HepG2 (cell line): ENCODE results near the gene GLYR1. TPM values are rescaled to one million over a fixed set of nuclear protein-coding genes. Genes with fewer than 3 reads are reported as not detected.

Experiments used
- E2F1 ChIP-seq: sonication (generic); formaldehyde crosslinking; IDR thresholded peaks from 2 replicates; pipeline ENCODE4 v1.5.0; 2020; ENCODE audit warnings: missing genetic modification reagents
- NFYB ChIP-seq: sonication (generic); formaldehyde crosslinking; IDR thresholded peaks from 2 replicates; pipeline ENCODE4 v1.4.0; 2020; ENCODE audit warnings: missing genetic modification reagents
- SKI ChIP-seq: fragments of 450-650 bp; IDR thresholded peaks from one replicate; pipeline ENCODE4 v1.6.1; 2018; ENCODE audit warnings: mild to moderate bottlenecking; ENCODE audit not compliant: partially characterized antibody
- SNAPC5 ChIP-seq: sonication (generic); formaldehyde crosslinking; IDR thresholded peaks from 2 replicates; pipeline ENCODE4 v1.8.1; 2023; ENCODE audit warnings: mild to moderate bottlenecking, missing genetic modification reagents, borderline replicate concordance
- ZBTB34 ChIP-seq: sonication (generic); formaldehyde crosslinking; IDR thresholded peaks from 2 replicates; pipeline ENCODE4 v1.8.0; 2022; ENCODE audit warnings: mild to moderate bottlenecking, missing genetic modification reagents
- ZBTB49 ChIP-seq: sonication (generic); formaldehyde crosslinking; IDR thresholded peaks from 2 replicates; pipeline ENCODE4 v1.4.0; 2020; ENCODE audit warnings: missing genetic modification reagents, borderline replicate concordance
- ZKSCAN1 ChIP-seq: fragments of 150-350 bp; IDR thresholded peaks from 2 replicates; pipeline ENCODE4 v1.6.1; 2014; ENCODE audit warnings: low read length
- ZNF329 ChIP-seq: sonication (generic); formaldehyde crosslinking; IDR thresholded peaks from 2 replicates; pipeline ENCODE4 v1.9.0; 2021; ENCODE audit warnings: low read depth, mild to moderate bottlenecking, missing genetic modification reagents
- ZNF333 ChIP-seq: sonication (generic); formaldehyde crosslinking; IDR thresholded peaks from 2 replicates; pipeline ENCODE4 v1.4.0; 2020; ENCODE audit warnings: mild to moderate bottlenecking, missing genetic modification reagents, borderline replicate concordance
- ZNF605 ChIP-seq: sonication (generic); formaldehyde crosslinking; IDR thresholded peaks from 2 replicates; pipeline ENCODE4 v1.8.0; 2022; ENCODE audit warnings: mild to moderate bottlenecking, missing genetic modification reagents
- polyA plus RNA-seq, 8 experiments: library from polyadenylated mRNA; depleted of rRNA in 3 of 8; stranded (reverse) in 7 of 8; unstranded in 1 of 8; fragments of >200 nt; fragmentation: Illumina TruSeq in 4 of 8; extraction: Trizol in 4 of 8; gene quantifications; 2 replicates each; pipeline versions ENCODE4 v1.2.1 to v1.2.3, GENCODE V29; 2011 to 2016; ENCODE audit warnings: low read depth in 4 of 8, missing spikeins in 1 of 8, mixed read lengths in 1 of 8; ENCODE audit not compliant: insufficient read depth in 1 of 8
- total RNA-seq, 5 experiments: library from RNA; depleted of rRNA; stranded (reverse); fragments of >200 nt; fragmentation: Illumina TruSeq; extraction: Trizol; gene quantifications; 2 replicates each; pipeline ENCODE4 v1.2.3, GENCODE V29; 2016; ENCODE audit warnings: low read depth in 1 of 5

The GLYR1 gene
- total and polyA plus RNA-seq, 2 of the 13 experiments (the other 11 are each of a cell fraction or from before 2014, with no cell fraction given), result 28.3 to 48.7 TPM

- TF ChIP-seq E2F1 (CRISPR knock-in tag) (no peak), SKI (no peak), ZBTB49 (no peak), ZNF329 (CRISPR knock-in tag) (no peak), ZKSCAN1 (no peak), ZNF333 (no peak), ZNF605 (CRISPR knock-in tag) (no peak), SNAPC5 (CRISPR knock-in tag) (no peak), NFYB (CRISPR knock-in tag) (no peak), ZBTB34 (CRISPR knock-in tag) (no peak)
These were observed 15.5 kb downstream of the GLYR1 start (continued) for GRCh38 chr16:4831616-4832015.
